GM23338 (cell line): ENCODE measurements around the gene HSPB6. TPM values are rescaled to one million over a fixed set of nuclear protein-coding genes. Genes with fewer than 3 reads are reported as not detected.

Source experiments
- ATAC-seq: fragments of 200-7000 bp; cut with Tn5 transposase; 3 replicates; pipeline ENCODE4 v1.9.1; 2020
- DNase-seq: peaks from one replicate; pipeline ENCODE4 v3.0.0-alpha.2; 2015; ENCODE audit warnings: low spot score
- H2AFZ ChIP-seq: fragments of 200-600 bp; sonication (generic); 2 replicates; pipeline ENCODE4 v1.8.0; 2016; ENCODE audit warnings: antibody characterized with exemption, mild to moderate bottlenecking, moderate library complexity
- H3F3A ChIP-seq: fragments of 200-600 bp; sonication (generic); replicated peaks from 2 replicates; pipeline ENCODE4 v1.8.0; 2017; ENCODE audit warnings: antibody characterized with exemption, mixed run types, low read depth
- H3K27ac ChIP-seq: fragments of 200-600 bp; sonication (generic); 2 replicates; pipeline ENCODE4 v1.6.1; 2016; ENCODE audit warnings: low read depth
- H3K27me3 ChIP-seq: fragments of 200-600 bp; sonication (generic); 2 replicates; pipeline ENCODE4 v1.8.0; 2016; ENCODE audit warnings: mild to moderate bottlenecking, mixed run types, moderate library complexity; ENCODE audit not compliant: insufficient read depth
- H3K36me3 ChIP-seq: fragments of 200-600 bp; sonication (generic); 2 replicates; pipeline ENCODE4 v1.8.0; 2016; ENCODE audit warnings: mild to moderate bottlenecking; ENCODE audit not compliant: insufficient read depth
- H3K4me1 ChIP-seq: fragments of 200-600 bp; sonication (generic); 2 replicates; pipeline ENCODE4 v1.8.0; 2016; ENCODE audit warnings: mild to moderate bottlenecking, moderate library complexity; ENCODE audit not compliant: insufficient read depth
- H3K4me2 ChIP-seq: fragments of 200-600 bp; sonication (generic); 2 replicates; pipeline ENCODE4 v1.7.1; 2017; ENCODE audit warnings: mixed run types
- H3K4me3 ChIP-seq: fragments of 200-600 bp; sonication (generic); 2 replicates; pipeline ENCODE4 v1.6.1; 2016; ENCODE audit warnings: mixed run types
- H3K79me2 ChIP-seq: fragments of 200-600 bp; sonication (generic); replicated peaks from 2 replicates; pipeline ENCODE4 v1.8.0; 2017; ENCODE audit warnings: mild to moderate bottlenecking; ENCODE audit not compliant: insufficient read depth
- H3K9me2 ChIP-seq: fragments of 200-600 bp; sonication (generic); 2 replicates; pipeline ENCODE4 v1.8.0; 2017; ENCODE audit not compliant: insufficient read depth
- H4K20me1 ChIP-seq: fragments of 200-600 bp; sonication (generic); replicated peaks from 2 replicates; pipeline ENCODE4 v1.8.0; 2017; ENCODE audit warnings: mild to moderate bottlenecking; ENCODE audit not compliant: insufficient read depth
- H3K27ac Mint-ChIP-seq: 2 replicates; pipeline ENCODE4 v1.8.0; 2020; ENCODE audit warnings: inconsistent platforms, mild to moderate bottlenecking, moderate library complexity, mixed read lengths
- H3K27me3 Mint-ChIP-seq: 3 replicates; pipeline ENCODE4 v1.8.0; 2022; ENCODE audit warnings: low read depth, mild to moderate bottlenecking, moderate library complexity, mixed read lengths, inconsistent platforms; ENCODE audit not compliant: insufficient read depth, poor library complexity
- H3K36me3 Mint-ChIP-seq: 3 replicates; pipeline ENCODE4 v1.8.0; 2021; ENCODE audit warnings: low read depth, mild to moderate bottlenecking, inconsistent platforms, moderate library complexity, mixed read lengths
- H3K4me1 Mint-ChIP-seq: 3 replicates; pipeline ENCODE4 v1.8.0; 2020; ENCODE audit warnings: mild to moderate bottlenecking, inconsistent platforms, mixed read lengths
- H3K4me3 Mint-ChIP-seq: 3 replicates; pipeline ENCODE4 v1.8.0; 2021; ENCODE audit warnings: moderate library complexity, mild to moderate bottlenecking, inconsistent platforms, mixed read lengths
- H3K9me3 Mint-ChIP-seq: 3 replicates; pipeline ENCODE4 v1.8.0; 2020; ENCODE audit warnings: moderate library complexity, mild to moderate bottlenecking, inconsistent platforms, mixed read lengths
- EZH2 ChIP-seq: fragments of 200-600 bp; sonication (generic); IDR thresholded peaks from one replicate; pipeline ENCODE4 v1.8.0; 2017; ENCODE audit warnings: antibody characterized with exemption, mild to moderate bottlenecking, low read depth; ENCODE audit not compliant: unreplicated experiment
- EZH2phosphoT487 ChIP-seq: fragments of 200-600 bp; sonication (generic); IDR thresholded peaks from one replicate; pipeline ENCODE4 v1.8.1; 2018; ENCODE audit warnings: antibody characterized with exemption; ENCODE audit not compliant: unreplicated experiment
- JUNB ChIP-seq: IDR thresholded peaks from one replicate; pipeline ENCODE4 v1.6.1; 2016; ENCODE audit warnings: antibody characterized with exemption; ENCODE audit not compliant: unreplicated experiment
- REST ChIP-seq: IDR thresholded peaks from one replicate; pipeline ENCODE4 v1.6.1; 2018; ENCODE audit warnings: antibody characterized with exemption; ENCODE audit not compliant: unreplicated experiment
- STAT1 ChIP-seq: IDR thresholded peaks from one replicate; pipeline ENCODE4 v1.6.1; 2016; ENCODE audit warnings: antibody characterized with exemption; ENCODE audit not compliant: unreplicated experiment
- polyA plus RNA-seq: library from polyadenylated mRNA; unstranded; fragments of >200 nt; fragmentation: Nextera tagmentation; extraction: Ambion mirVana; gene quantifications from 2 replicates; pipeline ENCODE4 v1.2.1, GENCODE V29; 2016
- total RNA-seq: library from RNA; depleted of rRNA; stranded (reverse); fragments of >200 nt; shearing (Covaris generic); gene quantifications from 2 replicates; pipeline ENCODE4 v1.2.3, GENCODE V29; 2014
- TF ChIP-seq, protein P1 (sequence below): IDR thresholded peaks from 2 replicates; pipeline ENCODE4 v1.6.1; 2016; ENCODE audit warnings: antibody characterized with exemption
- TF ChIP-seq, protein P2 (sequence below): fragments of 250-450 bp; sonication (Bioruptor Pico); IDR thresholded peaks from 2 replicates; pipeline ENCODE4 v1.5.0; 2020; ENCODE audit warnings: mild to moderate bottlenecking, moderate library complexity

The HSPB6 gene
- total and polyA plus RNA-seq, 2 experiments from 2014 or later = 0.87 to 3.2 TPM

DNA sequence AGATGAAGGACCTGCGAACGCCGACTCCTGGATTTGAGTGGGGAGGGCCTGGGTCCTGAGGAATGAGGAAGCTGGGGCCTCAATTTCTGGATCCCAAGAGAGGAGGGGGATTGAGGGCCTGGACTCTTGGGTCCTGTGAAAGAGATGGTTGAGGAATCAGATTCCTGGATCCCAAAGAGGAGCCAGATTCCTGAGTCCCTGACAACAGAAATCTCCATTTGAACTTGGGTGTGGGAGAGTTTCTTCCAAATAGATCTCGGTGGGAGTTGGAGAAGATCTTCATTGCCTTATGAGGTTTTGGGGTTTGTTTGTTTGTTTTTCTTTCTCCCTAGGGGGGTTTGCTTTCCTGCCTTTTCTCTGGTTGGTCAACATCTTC lies 10.8 kb downstream of the HSPB6 start:
- H3K4me1 Mint-ChIP-seq = peaks cover 25% of the 10 kb centered on the region
- H3F3A ChIP-seq = peaks cover 10% of the 10 kb centered on the region
- H3K27me3 ChIP-seq = no peaks in the 10 kb centered on the region
- H2AFZ ChIP-seq = no peak overlapping the region
- H3K36me3 ChIP-seq = no peaks in the 10 kb centered on the region
- H3K9me2 ChIP-seq = no peaks in the 10 kb centered on the region
- peaks cover 5% of the 10 kb centered on the region for H3K27me3 Mint-ChIP-seq
- no peaks in the 10 kb centered on the region for H4K20me1 ChIP-seq
- H3K4me3 Mint-ChIP-seq = peak overlapping the region; percentile 97
- peak overlapping the region; percentile 100 for H3K27ac Mint-ChIP-seq
- H3K4me1 ChIP-seq = peaks cover 20% of the 10 kb centered on the region
- TF ChIP-seq EZH2phosphoT487 (no peak), EZH2 (no peak), REST (no peak), STAT1 (no peak), JUNB (no peak)
- TF ChIP-seq, protein P1, sequence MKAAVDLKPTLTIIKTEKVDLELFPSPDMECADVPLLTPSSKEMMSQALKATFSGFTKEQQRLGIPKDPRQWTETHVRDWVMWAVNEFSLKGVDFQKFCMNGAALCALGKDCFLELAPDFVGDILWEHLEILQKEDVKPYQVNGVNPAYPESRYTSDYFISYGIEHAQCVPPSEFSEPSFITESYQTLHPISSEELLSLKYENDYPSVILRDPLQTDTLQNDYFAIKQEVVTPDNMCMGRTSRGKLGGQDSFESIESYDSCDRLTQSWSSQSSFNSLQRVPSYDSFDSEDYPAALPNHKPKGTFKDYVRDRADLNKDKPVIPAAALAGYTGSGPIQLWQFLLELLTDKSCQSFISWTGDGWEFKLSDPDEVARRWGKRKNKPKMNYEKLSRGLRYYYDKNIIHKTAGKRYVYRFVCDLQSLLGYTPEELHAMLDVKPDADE = no peak
- TF ChIP-seq, protein P2, sequence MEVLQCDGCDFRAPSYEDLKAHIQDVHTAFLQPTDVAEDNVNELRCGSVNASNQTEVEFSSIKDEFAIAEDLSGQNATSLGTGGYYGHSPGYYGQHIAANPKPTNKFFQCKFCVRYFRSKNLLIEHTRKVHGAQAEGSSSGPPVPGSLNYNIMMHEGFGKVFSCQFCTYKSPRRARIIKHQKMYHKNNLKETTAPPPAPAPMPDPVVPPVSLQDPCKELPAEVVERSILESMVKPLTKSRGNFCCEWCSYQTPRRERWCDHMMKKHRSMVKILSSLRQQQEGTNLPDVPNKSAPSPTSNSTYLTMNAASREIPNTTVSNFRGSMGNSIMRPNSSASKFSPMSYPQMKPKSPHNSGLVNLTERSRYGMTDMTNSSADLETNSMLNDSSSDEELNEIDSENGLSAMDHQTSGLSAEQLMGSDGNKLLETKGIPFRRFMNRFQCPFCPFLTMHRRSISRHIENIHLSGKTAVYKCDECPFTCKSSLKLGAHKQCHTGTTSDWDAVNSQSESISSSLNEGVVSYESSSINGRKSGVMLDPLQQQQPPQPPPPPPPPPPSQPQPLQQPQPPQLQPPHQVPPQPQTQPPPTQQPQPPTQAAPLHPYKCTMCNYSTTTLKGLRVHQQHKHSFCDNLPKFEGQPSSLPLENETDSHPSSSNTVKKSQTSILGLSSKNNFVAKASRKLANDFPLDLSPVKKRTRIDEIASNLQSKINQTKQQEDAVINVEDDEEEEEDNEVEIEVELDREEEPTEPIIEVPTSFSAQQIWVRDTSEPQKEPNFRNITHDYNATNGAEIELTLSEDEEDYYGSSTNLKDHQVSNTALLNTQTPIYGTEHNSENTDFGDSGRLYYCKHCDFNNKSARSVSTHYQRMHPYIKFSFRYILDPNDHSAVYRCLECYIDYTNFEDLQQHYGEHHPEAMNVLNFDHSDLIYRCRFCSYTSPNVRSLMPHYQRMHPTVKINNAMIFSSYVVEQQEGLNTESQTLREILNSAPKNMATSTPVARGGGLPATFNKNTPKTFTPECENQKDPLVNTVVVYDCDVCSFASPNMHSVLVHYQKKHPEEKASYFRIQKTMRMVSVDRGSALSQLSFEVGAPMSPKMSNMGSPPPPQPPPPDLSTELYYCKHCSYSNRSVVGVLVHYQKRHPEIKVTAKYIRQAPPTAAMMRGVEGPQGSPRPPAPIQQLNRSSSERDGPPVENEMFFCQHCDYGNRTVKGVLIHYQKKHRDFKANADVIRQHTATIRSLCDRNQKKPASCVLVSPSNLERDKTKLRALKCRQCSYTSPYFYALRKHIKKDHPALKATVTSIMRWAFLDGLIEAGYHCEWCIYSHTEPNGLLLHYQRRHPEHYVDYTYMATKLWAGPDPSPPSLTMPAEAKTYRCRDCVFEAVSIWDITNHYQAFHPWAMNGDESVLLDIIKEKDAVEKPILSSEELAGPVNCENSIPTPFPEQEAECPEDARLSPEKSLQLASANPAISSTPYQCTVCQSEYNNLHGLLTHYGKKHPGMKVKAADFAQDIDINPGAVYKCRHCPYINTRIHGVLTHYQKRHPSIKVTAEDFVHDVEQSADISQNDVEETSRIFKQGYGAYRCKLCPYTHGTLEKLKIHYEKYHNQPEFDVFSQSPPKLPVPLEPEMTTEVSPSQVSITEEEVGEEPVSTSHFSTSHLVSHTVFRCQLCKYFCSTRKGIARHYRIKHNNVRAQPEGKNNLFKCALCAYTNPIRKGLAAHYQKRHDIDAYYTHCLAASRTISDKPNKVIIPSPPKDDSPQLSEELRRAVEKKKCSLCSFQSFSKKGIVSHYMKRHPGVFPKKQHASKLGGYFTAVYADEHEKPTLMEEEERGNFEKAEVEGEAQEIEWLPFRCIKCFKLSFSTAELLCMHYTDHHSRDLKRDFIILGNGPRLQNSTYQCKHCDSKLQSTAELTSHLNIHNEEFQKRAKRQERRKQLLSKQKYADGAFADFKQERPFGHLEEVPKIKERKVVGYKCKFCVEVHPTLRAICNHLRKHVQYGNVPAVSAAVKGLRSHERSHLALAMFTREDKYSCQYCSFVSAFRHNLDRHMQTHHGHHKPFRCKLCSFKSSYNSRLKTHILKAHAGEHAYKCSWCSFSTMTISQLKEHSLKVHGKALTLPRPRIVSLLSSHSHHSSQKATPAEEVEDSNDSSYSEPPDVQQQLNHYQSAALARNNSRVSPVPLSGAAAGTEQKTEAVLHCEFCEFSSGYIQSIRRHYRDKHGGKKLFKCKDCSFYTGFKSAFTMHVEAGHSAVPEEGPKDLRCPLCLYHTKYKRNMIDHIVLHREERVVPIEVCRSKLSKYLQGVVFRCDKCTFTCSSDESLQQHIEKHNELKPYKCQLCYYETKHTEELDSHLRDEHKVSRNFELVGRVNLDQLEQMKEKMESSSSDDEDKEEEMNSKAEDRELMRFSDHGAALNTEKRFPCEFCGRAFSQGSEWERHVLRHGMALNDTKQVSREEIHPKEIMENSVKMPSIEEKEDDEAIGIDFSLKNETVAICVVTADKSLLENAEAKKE (CRISPR knock-in tag) = no peak
- peak overlapping the region; percentile 79 for H3K4me2 ChIP-seq
- H3K36me3 Mint-ChIP-seq = peaks cover 7% of the 10 kb centered on the region
- no peak for ATAC-seq
- H3K9me3 Mint-ChIP-seq = no peaks in the 10 kb centered on the region; the same call in 1 of the 3 replicates
- DNase-seq = no peak
- no peak overlapping the region; the same call in 1 of the 2 replicates for H3K27ac ChIP-seq
- H3K79me2 ChIP-seq = peaks cover 14% of the 10 kb centered on the region
- H3K4me3 ChIP-seq = peak overlapping the region; percentile 76
